DMS53 treated with DMSO at 0.1 percent for 48 hours (cell line): ENCODE results near the gene IL23R.

Experiments used
- DNase-seq: peaks from one replicate; lab custom pipeline; 2025; ENCODE audit not compliant: unreplicated experiment; lab: John Stamatoyannopoulos, UW

IL23R gene

DNA sequence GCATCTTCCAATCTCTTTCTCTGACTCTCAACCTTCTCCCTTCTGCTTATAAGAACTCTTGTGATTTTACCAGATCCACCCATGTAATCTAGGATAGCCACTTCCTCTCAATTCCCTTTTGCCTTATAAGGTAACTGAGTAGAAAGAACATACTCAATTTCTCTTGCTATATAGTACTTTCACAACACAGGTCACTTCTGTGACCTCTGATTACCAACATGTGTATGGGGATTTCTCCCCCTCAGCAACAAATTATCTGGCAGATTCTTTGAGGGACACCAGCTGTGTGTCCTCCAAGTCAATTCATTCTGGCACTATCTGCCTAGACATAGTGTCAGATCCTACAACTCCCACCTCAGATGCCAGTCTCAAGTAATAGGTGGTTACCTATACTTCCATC is 62.5 kb downstream of the IL23R start:
- no peak for DNase-seq

DNA sequence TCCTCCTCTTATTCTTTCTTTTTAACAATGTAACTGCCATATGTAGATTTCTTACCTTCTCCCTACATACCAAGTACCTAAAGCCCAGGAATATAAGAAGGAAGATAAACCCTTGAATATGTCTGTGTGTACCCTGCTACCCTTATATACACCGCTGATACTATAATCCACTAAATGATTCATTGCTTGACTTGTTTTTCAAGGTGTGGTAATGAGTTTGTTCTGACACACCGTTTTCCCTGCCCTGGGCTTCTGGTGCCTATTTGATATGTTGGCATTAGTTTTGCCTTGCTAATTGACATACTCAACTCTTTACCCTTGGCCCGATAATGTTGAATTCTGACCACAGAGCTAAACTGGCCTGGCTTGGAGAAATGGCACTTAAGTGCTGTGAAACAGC is 64.3 kb downstream of the IL23R start:
- DNase-seq: peak; percentile 11

- no peak for DNase-seq
These were observed 70.0 kb downstream of the IL23R start for GRCh38 chr1:67236277-67236676.

DNA sequence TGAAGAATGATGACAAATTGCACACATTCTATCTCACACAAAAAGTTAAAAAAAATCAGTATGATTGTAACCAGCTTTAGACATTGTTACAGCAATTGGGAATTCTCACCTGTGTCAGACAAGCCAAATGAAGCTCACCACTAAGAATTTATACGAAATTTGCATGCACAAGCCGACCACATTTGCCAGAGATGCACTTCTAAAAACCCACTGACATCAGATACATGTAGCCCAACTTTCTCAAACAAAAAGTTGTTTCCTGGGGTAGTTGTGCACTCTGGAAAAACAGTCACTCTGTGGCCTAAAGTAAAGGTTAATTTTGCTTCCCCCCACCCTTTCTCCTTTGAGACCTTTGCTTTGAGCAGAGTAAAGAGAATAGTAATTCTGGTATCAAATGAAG is 73.5 kb downstream of the IL23R start:
- DNase-seq: no peak

DNA sequence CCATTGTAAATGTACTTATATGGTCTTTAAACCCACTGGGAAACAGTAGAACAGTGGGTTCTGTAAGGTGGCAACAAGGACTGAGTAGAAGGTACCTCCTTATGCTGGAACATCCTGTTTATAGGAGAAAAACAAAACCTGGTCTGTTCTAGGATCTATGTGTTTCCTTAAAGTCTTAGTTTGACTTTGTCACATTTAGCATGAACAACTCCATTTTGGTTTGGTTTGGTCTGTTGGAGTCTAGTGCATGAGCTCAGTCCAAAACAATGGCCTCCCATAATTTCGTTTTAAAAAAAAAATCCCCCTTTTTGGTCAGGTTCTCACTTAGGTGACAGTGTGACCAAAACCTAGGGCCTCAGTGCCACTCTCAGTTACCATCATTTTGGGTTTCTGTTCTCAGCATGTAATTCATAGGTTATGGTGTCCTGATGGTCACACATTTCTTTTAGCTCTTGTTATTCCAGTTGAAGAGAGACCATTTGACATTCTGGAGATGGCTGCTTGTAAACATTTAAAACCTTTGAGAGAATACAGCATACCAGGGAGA is 75.0 kb downstream of the IL23R start:
- no peak for DNase-seq

DNA sequence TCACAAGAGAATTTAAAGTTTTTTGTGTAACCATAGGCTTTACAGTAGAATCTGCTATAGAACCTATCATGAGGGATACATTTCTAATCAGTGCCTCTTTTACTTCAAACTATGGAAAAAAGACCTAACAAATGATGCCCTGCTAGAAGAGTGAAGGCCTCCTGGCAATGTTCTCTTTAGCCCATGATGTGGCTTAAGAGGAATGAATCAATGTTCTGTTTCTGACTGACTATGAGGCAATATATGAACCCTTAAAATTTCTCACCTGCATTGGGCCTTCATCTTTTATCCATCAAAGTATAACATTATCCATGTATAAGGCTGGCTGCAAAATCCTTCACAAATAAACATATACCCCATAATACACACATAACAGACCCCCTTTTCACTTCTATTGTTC is 75.8 kb downstream of the IL23R start:
- DNase-seq: no peak

DNA sequence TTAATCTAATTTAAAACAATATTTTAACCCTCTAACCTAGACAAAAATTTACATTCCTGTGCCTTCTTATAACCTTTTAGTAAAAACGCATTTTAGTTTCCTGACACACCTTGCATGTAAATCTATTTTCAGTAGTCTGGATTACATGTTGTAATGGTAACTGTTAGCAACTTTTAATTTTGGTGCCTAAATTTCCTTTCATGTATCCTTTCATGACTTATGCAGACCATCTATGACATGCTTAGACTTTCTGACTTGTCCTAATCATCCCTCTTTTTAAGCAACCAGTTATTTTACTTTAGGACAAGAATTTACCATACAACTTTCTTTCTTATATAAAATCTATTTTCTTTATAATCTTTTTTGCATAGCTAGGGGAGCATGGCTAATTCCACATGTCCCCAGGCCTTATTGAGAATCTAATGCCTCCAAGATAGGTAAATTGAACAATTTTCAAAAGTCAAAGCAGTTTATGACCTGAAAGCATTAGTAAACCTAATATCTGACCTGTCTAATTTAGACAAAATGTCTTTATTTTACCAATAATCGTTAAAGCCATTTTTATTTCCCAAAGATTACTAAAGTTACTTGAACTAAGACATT is 83.9 kb downstream of the IL23R start:
- DNase-seq: no peak

DNA sequence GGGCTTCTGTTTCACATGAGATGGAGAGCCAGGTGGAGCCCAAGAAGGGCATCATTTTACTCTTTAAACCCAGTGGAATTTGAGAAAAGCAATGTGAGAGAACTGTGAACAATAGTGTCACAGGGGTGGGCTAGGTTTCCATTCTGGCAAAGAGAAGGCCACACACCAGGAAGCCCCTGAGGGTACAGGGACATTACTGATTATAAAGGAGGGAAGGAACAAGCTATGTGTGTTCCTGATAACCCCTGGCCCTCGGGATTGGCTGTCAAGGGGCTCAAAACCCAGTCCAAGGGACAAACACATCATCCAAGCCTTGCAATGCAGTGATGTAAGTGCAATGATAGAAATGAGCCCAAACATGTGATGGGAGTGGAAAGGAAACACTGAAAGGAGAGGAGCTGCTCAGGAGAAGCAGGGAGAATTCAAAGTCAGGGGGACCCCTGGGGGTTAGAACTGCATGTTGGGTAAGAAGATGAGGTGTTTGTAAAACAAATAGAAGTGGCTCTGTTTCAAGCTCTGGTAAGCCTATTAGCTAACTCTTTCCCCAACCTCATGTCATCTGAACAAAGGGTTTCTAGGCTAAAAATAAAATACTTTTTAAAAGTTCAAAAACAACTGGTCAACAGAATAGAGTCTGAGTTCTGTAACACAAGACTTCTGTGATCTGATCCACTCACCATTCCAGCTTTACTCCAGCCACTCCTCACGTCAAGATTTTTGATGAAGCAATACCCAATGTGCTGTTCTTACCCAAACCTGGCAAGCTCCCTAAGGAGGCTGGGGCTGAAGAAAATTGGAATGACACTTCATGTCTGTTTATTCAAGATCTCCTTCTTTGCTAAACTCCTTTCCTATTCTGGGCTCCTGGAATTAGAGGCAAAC is 90.3 kb downstream of the IL23R start:
- DNase-seq: no peak

- no peak for DNase-seq
These were observed 90.9 kb downstream of the IL23R start for GRCh38 chr1:67257173-67257535.

DNA sequence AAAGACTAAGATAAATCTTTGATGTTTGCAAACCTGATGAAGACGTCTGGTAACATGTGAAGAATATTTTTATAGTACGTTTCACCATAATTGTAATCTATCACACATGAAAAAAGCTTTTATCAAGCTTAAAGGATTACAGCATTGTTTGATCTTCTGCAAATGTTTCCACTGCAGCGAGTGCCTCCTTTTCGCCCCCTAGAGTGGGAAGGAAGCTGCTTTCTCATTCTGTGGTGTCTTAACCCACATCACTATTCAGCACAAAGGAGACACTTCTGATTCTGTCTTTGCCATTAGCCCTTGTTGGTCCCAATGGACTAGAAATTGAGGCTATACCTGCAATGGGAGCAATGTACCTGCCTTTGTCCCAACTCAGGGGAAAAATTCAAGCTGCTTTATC is 95.4 kb downstream of the IL23R start:
- DNase-seq: no peak

GRCh38 chr1:67262735-67263134 is 96.5 kb downstream of the IL23R start:
- DNase-seq: no peak

- DNase-seq: no peak
These were observed 97.9 kb downstream of the IL23R start for GRCh38 chr1:67264152-67264551.

- DNase-seq: no peak
These were observed 98.6 kb downstream of the IL23R start for GRCh38 chr1:67264899-67265298.

DNA sequence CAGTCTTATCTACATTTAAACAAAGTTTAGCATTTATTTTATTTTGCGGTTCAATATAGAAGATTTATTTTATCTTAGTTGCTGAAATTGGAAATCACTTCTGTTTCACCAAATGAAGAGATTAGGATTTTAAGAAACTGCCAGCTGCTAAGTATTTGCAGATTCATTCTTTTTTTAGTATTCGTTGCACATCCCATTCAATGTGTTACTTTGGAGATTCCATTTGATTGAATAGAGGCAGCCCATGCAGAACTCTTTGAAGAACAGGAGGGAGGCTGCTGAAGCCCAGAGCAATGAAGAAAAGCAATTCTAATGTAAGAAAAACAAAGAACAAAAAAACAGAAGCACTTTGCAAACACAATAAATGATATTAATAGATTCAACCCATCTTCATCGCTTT is 102.8 kb downstream of the IL23R start:
- no peak for DNase-seq

DNA sequence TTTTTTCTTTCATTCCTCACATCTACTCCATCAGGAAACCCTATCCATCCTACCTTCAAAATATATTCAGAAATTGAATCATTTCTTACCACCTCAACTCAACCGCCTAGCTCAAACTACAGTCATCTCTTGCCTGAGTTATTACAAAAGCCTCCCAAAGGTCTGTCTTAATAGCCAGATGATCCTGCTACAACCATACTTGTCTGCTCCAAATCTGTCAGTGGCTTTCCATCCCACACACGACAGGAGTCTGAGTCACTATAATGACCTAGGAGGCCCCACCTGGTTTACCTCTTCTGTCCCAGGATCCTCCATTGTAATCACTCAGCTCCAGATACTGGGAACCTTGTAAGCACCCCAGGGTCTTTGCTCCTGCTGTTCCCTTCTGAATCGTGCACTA is 104.3 kb downstream of the IL23R start:
- DNase-seq: no peak

- no peak for DNase-seq
These were observed 107.3 kb downstream of the IL23R start for GRCh38 chr1:67273591-67273990.

- DNase-seq: no peak
These were observed 108.5 kb downstream of the IL23R start for GRCh38 chr1:67274623-67275325.

- DNase-seq: no peak
These were observed 114.4 kb downstream of the IL23R start for GRCh38 chr1:67280696-67281095.

- no peak for DNase-seq
These were observed 115.0 kb downstream of the IL23R start for GRCh38 chr1:67281244-67281643.

DNA sequence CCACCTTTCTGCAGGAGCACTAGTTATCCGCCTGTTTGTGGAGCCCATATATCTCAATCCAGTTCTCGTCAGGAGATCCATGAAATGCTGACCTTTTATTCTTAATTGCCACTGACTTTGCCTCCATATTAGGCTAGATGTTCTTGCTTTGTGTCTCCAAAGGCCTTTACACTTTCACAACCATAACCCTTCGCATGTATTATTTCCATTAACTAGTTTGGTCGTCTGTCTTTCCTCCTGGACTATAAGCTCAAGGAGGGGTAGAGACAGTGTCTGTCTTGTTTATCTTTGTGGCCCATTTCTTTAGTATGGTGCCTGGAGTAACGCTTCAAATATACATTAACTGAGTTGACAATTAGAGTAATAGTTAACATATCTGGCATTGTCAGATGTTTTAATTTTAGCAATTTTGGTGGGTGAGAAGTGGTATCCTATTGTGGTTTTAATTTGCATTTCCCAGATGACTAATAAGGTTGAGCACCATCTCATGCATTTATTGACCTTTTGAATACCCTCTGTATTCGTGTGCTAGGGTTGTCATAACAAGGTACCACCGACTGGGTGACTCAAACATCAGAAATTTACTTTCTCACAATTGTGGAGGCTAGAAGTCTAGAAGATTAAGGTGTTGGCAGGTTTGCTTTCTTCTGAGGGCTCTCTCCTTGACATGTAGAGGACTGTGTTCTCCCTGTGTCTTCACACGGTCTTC is 119.7 kb downstream of the IL23R start:
- no peak for DNase-seq

GRCh38 chr1:67290236-67290635 is 124.0 kb downstream of the IL23R start:
- no peak for DNase-seq
